GM23338 (cell line): ENCODE data around the gene SND1. TPM values are rescaled to one million over a fixed set of nuclear protein-coding genes. Genes with fewer than 3 reads are reported as not detected.

Experiments used
- CREB1 ChIP-seq: fragments of 250-450 bp; sonication (Bioruptor Pico); IDR thresholded peaks from 2 replicates; pipeline ENCODE4 v1.5.0; 2020; ENCODE audit warnings: low read depth, mild to moderate bottlenecking, moderate library complexity
- CTCF ChIP-seq, 2 experiments: fragments of 200-600 bp in 1 of 2; sonication (generic) in 1 of 2; conservative IDR thresholded peaks; 2 replicates each; pipeline versions ENCODE4 v1.5.1 to v1.6.1; 2016 to 2017; ENCODE audit warnings: antibody characterized with exemption in 2 of 2, low read depth in 2 of 2, mild to moderate bottlenecking in 2 of 2, moderate library complexity in 1 of 2
- EZH2 ChIP-seq: fragments of 200-600 bp; sonication (generic); IDR thresholded peaks from one replicate; pipeline ENCODE4 v1.8.0; 2017; ENCODE audit warnings: antibody characterized with exemption, mild to moderate bottlenecking, low read depth; ENCODE audit not compliant: unreplicated experiment
- EZH2phosphoT487 ChIP-seq: fragments of 200-600 bp; sonication (generic); IDR thresholded peaks from one replicate; pipeline ENCODE4 v1.8.1; 2018; ENCODE audit warnings: antibody characterized with exemption; ENCODE audit not compliant: unreplicated experiment
- JUNB ChIP-seq: IDR thresholded peaks from one replicate; pipeline ENCODE4 v1.6.1; 2016; ENCODE audit warnings: antibody characterized with exemption; ENCODE audit not compliant: unreplicated experiment
- NANOG ChIP-seq: IDR thresholded peaks from 2 replicates; pipeline ENCODE4 v1.6.1; 2016; ENCODE audit warnings: antibody characterized with exemption, borderline replicate concordance
- POLR2AphosphoS5 ChIP-seq: IDR thresholded peaks from 2 replicates; pipeline ENCODE4 v1.6.1; 2016; ENCODE audit warnings: antibody characterized with exemption, low read depth
- REST ChIP-seq: IDR thresholded peaks from one replicate; pipeline ENCODE4 v1.6.1; 2018; ENCODE audit warnings: antibody characterized with exemption; ENCODE audit not compliant: unreplicated experiment
- ZNF114 ChIP-seq: fragments of 250-450 bp; sonication (Bioruptor Pico); IDR thresholded peaks from 2 replicates; pipeline ENCODE4 v1.5.0; 2020; ENCODE audit warnings: mild to moderate bottlenecking, moderate library complexity
- ZNF331 ChIP-seq: fragments of 250-450 bp; sonication (Bioruptor Pico); IDR thresholded peaks from 2 replicates; pipeline ENCODE4 v1.5.0; 2020; ENCODE audit warnings: low read depth, mild to moderate bottlenecking, moderate library complexity
- ZNF462 ChIP-seq: fragments of 250-450 bp; sonication (Bioruptor Pico); IDR thresholded peaks from 2 replicates; pipeline ENCODE4 v1.5.0; 2020; ENCODE audit warnings: mild to moderate bottlenecking, moderate library complexity
- polyA plus RNA-seq: library from polyadenylated mRNA; unstranded; fragments of >200 nt; fragmentation: Nextera tagmentation; extraction: Ambion mirVana; gene quantifications from 2 replicates; pipeline ENCODE4 v1.2.1, GENCODE V29; 2016
- total RNA-seq: library from RNA; depleted of rRNA; stranded (reverse); fragments of >200 nt; shearing (Covaris generic); gene quantifications from 2 replicates; pipeline ENCODE4 v1.2.3, GENCODE V29; 2014

The SND1 gene
- total and polyA plus RNA-seq, 2 experiments from 2014 or later: 107 to 254 TPM

GRCh38 chr7:128122576-128123290 lies 470.7 kb downstream of the SND1 start (continued):
- TF ChIP-seq ZNF462: no peak
- no peak for TF ChIP-seq EZH2
- TF ChIP-seq POLR2AphosphoS5: no peak
- no peak for TF ChIP-seq CTCF (conservative IDR thresholded peaks at IDR 0.05; ENCODE audit: low read depth in 2 of 2)
- no peak for TF ChIP-seq CREB1 (CRISPR knock-in tag)
- TF ChIP-seq REST: no peak
- TF ChIP-seq ZNF331: no peak
- no peak for TF ChIP-seq JUNB
- no peak for TF ChIP-seq EZH2phosphoT487
- TF ChIP-seq NANOG: no peak
- no peak for TF ChIP-seq ZNF114 (CRISPR knock-in tag)
